ENCODE measurements around the gene ARVCF.

GRCh38 chr22:19998232-19998951 is 18.2 kb downstream of the ARVCF start:
- TF ChIP-seq CTCF (IDR thresholded peaks at IDR 0.05; ENCODE audit: low read length) = no peak
- no peak for TF ChIP-seq EZH2 (IDR thresholded peaks at IDR 0.05; ENCODE audit: borderline replicate concordance, low read length)

Data from OCI-LY1 (cell line).